Fibroblast of pulmonary artery (primary cell): ENCODE results near the gene ABCA4.

Experiments
- DNase-seq: peaks from one replicate; pipeline ENCODE4 v3.0.0-alpha.2; 2010; ENCODE audit warnings: low read depth
- H3K4me3 ChIP-seq: replicated peaks from 2 replicates; pipeline ENCODE4 v1.5.1; 2011; ENCODE audit warnings: low read depth, mild to moderate bottlenecking, control low read depth, low read length, moderate library complexity
- CTCF ChIP-seq: IDR thresholded peaks from 2 replicates; pipeline ENCODE4 v1.5.1; 2011; ENCODE audit warnings: mild to moderate bottlenecking, control low read depth, low read length, inconsistent platforms; ENCODE audit errors: missing control alignments

Gene ABCA4

GRCh38 chr1:93963585-93963984 is 157.4 kb downstream of the ABCA4 start:
- H3K4me3 ChIP-seq = no peak overlapping the region
- no peak for DNase-seq
- no peak for TF ChIP-seq CTCF

GRCh38 chr1:93961906-93962305 is 159.0 kb downstream of the ABCA4 start:
- no peak for DNase-seq
- no peak for TF ChIP-seq CTCF
- no peak overlapping the region for H3K4me3 ChIP-seq

GRCh38 chr1:93961443-93961842 is 159.5 kb downstream of the ABCA4 start:
- no peak for TF ChIP-seq CTCF
- no peak for DNase-seq
- H3K4me3 ChIP-seq = no peak overlapping the region

- no peak for TF ChIP-seq CTCF
- no peak overlapping the region for H3K4me3 ChIP-seq
- no peak for DNase-seq
Measured at GRCh38 chr1:93960641-93961147, 160.3 kb downstream of the ABCA4 start.

GRCh38 chr1:93959413-93959812 is 161.5 kb downstream of the ABCA4 start:
- H3K4me3 ChIP-seq = no peak overlapping the region
- no peak for TF ChIP-seq CTCF

GRCh38 chr1:93958726-93959100 is 162.2 kb downstream of the ABCA4 start:
- no peak for TF ChIP-seq CTCF
- DNase-seq = no peak
- H3K4me3 ChIP-seq = no peak overlapping the region

More at GRCh38 chr1:93959413-93959812, 161.5 kb downstream of the ABCA4 start:
- no peak for DNase-seq

GRCh38 chr1:93958032-93958725 is 162.8 kb downstream of the ABCA4 start:
- DNase-seq = no peak
- no peak for TF ChIP-seq CTCF
- H3K4me3 ChIP-seq = no peak overlapping the region
